HG03108 (cell line): ENCODE measurements around the gene CDC45.

Source experiments
- ATAC-seq: cut with Tn5 transposase; IDR thresholded peaks from one replicate; pipeline ENCODE4 v1.9.1; 2021; ENCODE audit warnings: moderate library complexity; ENCODE audit not compliant: unreplicated experiment

The CDC45 gene

GRCh38 chr22:19448076-19448607 lies 31.6 kb upstream of the CDC45 start:
- ATAC-seq, result peak; percentile 22

GRCh38 chr22:19448739-19449421 lies 30.8 kb upstream of the CDC45 start:
- no peak for ATAC-seq

GRCh38 chr22:19449422-19449767 lies 30.3 kb upstream of the CDC45 start:
- no peak for ATAC-seq

- no peak for ATAC-seq
Measured at GRCh38 chr22:19450363-19451175, 29.2 kb upstream of the CDC45 start.

- ATAC-seq, result no peak
Measured at GRCh38 chr22:19451570-19451969, 28.1 kb upstream of the CDC45 start.

- ATAC-seq, result no peak
Measured at GRCh38 chr22:19453718-19454117, 26.0 kb upstream of the CDC45 start.

- ATAC-seq, result no peak
Measured at GRCh38 chr22:19454156-19454555, 25.6 kb upstream of the CDC45 start.

GRCh38 chr22:19455033-19455432 lies 24.7 kb upstream of the CDC45 start:
- no peak for ATAC-seq

- no peak for ATAC-seq
Measured at GRCh38 chr22:19455585-19456370, 23.9 kb upstream of the CDC45 start.

- ATAC-seq, result no peak
Measured at GRCh38 chr22:19456541-19456940, 23.2 kb upstream of the CDC45 start.

- ATAC-seq, result no peak
Measured at GRCh38 chr22:19457828-19458428, 21.8 kb upstream of the CDC45 start.

GRCh38 chr22:19460036-19460435 lies 19.7 kb upstream of the CDC45 start:
- ATAC-seq, result no peak

GRCh38 chr22:19461506-19461905 lies 18.2 kb upstream of the CDC45 start:
- no peak for ATAC-seq

GRCh38 chr22:19463008-19463407 lies 16.7 kb upstream of the CDC45 start:
- ATAC-seq, result no peak

- ATAC-seq, result no peak
Measured at GRCh38 chr22:19463491-19464469, 15.9 kb upstream of the CDC45 start.

- ATAC-seq, result no peak
Measured at GRCh38 chr22:19464546-19464945, 15.2 kb upstream of the CDC45 start.

- no peak for ATAC-seq
Measured at GRCh38 chr22:19464975-19465374, 14.7 kb upstream of the CDC45 start.

- ATAC-seq, result no peak
Measured at GRCh38 chr22:19466126-19466716, 13.5 kb upstream of the CDC45 start.
